NCI-H226 (cell line): ENCODE measurements around the gene NOL9.

Source experiments
- DNase-seq: peaks from one replicate; pipeline ENCODE4 v3.0.0-alpha.2; 2015

NOL9 gene

GRCh38 chr1:6486433-6487011 lies 67.8 kb downstream of the NOL9 start:
- DNase-seq, result peak; percentile 32

GRCh38 chr1:6485168-6486101 lies 68.9 kb downstream of the NOL9 start:
- no peak for DNase-seq

- DNase-seq, result no peak
Measured at GRCh38 chr1:6484826-6485167, 69.5 kb downstream of the NOL9 start.

GRCh38 chr1:6483761-6484117 lies 70.6 kb downstream of the NOL9 start:
- DNase-seq, result no peak

- no peak for DNase-seq
Measured at GRCh38 chr1:6483017-6483760, 71.1 kb downstream of the NOL9 start.

- no peak for DNase-seq
Measured at GRCh38 chr1:6481820-6482219, 72.5 kb downstream of the NOL9 start.

GRCh38 chr1:6477039-6477820 lies 77.1 kb downstream of the NOL9 start:
- no peak for DNase-seq

- no peak for DNase-seq
Measured at GRCh38 chr1:6476483-6476882, 77.8 kb downstream of the NOL9 start.

- no peak for DNase-seq
Measured at GRCh38 chr1:6475381-6476133, 78.8 kb downstream of the NOL9 start.

- no peak for DNase-seq
Measured at GRCh38 chr1:6474815-6475282, 79.5 kb downstream of the NOL9 start.

GRCh38 chr1:6473974-6474814 lies 80.1 kb downstream of the NOL9 start:
- no peak for DNase-seq

GRCh38 chr1:6473156-6473555 lies 81.2 kb downstream of the NOL9 start:
- DNase-seq, result no peak

GRCh38 chr1:6472391-6472790 lies 81.9 kb downstream of the NOL9 start:
- DNase-seq, result no peak

- no peak for DNase-seq
Measured at GRCh38 chr1:6471970-6472368, 82.3 kb downstream of the NOL9 start.
